IMR-90 (cell line): Measurements from ENCODE around the gene DLAT. TPM values are rescaled to one million over a fixed set of nuclear protein-coding genes. Genes with fewer than 3 reads are reported as not detected.
A peak's percentile ranks its signal among the peaks of the same experiment; 100 is the strongest.

ENCODE experiments used
- ATAC-seq: fragments of 200-7000 bp; cut with Tn5 transposase; 2 replicates; pipeline ENCODE4 v1.9.1; 2020; ENCODE audit warnings: low read depth, mild to moderate bottlenecking, moderate library complexity
- BruUV-seq: library from RNA; stranded (reverse); fragments of 400-500 nt; replicated peaks from 2 replicates; lab custom pipeline; 2021; lab: Mats Ljungman, UMichigan
- CTCF ChIA-PET: fragments of 300-600 bp; formaldehyde crosslinking; extraction: SDS; loops from one replicate; lab custom pipeline; 2021; ENCODE audit warnings: antibody characterized with exemption; lab: Yijun Ruan, JAX
- POLR2A ChIA-PET: fragments of 300-600 bp; sonication (Branson Sonifier 250); formaldehyde crosslinking; loops from one replicate; lab custom pipeline; 2022; ENCODE audit warnings: antibody characterized with exemption; ENCODE audit not compliant: unreplicated experiment; lab: Charles Lee
- DNase-seq: peaks from one replicate; pipeline ENCODE4 v3.0.0; 2013
- H2AFZ ChIP-seq: replicated peaks from 2 replicates; pipeline ENCODE3; 2013; ENCODE audit warnings: low read length, mild to moderate bottlenecking; ENCODE audit not compliant: poor library complexity
- H2AK5ac ChIP-seq: 2 replicates; pipeline ENCODE4 v1.6.1; 2013; ENCODE audit warnings: low read depth, low read length, inconsistent platforms
- H2AK9ac ChIP-seq: replicated peaks from 2 replicates; pipeline ENCODE3; 2013; ENCODE audit warnings: mild to moderate bottlenecking, low read depth, low read length, moderate library complexity; ENCODE audit not compliant: poor library complexity
- H2BK120ac ChIP-seq: 2 replicates; pipeline ENCODE4 v1.6.1; 2013; ENCODE audit warnings: low read depth, low read length, inconsistent platforms
- H2BK15ac ChIP-seq: 3 replicates; pipeline ENCODE4 v1.6.1; 2013; ENCODE audit warnings: low read depth, low read length, inconsistent platforms
- H2BK20ac ChIP-seq: 2 replicates; pipeline ENCODE4 v1.6.1; 2013; ENCODE audit warnings: low read depth, mild to moderate bottlenecking, inconsistent platforms, low read length, moderate library complexity
- H2BK5ac ChIP-seq: 2 replicates; pipeline ENCODE4 v1.6.1; 2013; ENCODE audit warnings: mild to moderate bottlenecking, low read depth, low read length, inconsistent platforms; ENCODE audit not compliant: poor library complexity, severe bottlenecking
- H3K14ac ChIP-seq: replicated peaks from 2 replicates; pipeline ENCODE4 v1.6.1; 2013; ENCODE audit warnings: low read depth, low read length, inconsistent platforms
- H3K18ac ChIP-seq: 2 replicates; pipeline ENCODE4 v1.6.1; 2013; ENCODE audit warnings: low read depth, low read length, control low read depth
- H3K23ac ChIP-seq: 2 replicates; pipeline ENCODE4 v1.6.1; 2013; ENCODE audit warnings: low read depth, low read length, inconsistent platforms
- H3K27ac ChIP-seq: 2 replicates; pipeline ENCODE4 v1.5.1; 2013; ENCODE audit warnings: mild to moderate bottlenecking, control low read depth, low read length; ENCODE audit not compliant: insufficient read depth
- H3K27me3 ChIP-seq: 2 replicates; pipeline ENCODE4 v1.6.1; 2013; ENCODE audit warnings: low read length; ENCODE audit not compliant: control insufficient read depth, insufficient read depth
- H3K36me3 ChIP-seq: 2 replicates; pipeline ENCODE4 v1.6.1; 2013; ENCODE audit warnings: low read length, mixed read lengths; ENCODE audit not compliant: control insufficient read depth, insufficient read depth
- H3K4ac ChIP-seq: 2 replicates; pipeline ENCODE4 v1.6.1; 2013; ENCODE audit warnings: low read depth, low read length, inconsistent platforms
- H3K4me1 ChIP-seq: 2 replicates; pipeline ENCODE4 v1.6.1; 2013; ENCODE audit warnings: low read length, mixed read lengths; ENCODE audit not compliant: control insufficient read depth, insufficient read depth
- H3K4me2 ChIP-seq: 2 replicates; pipeline ENCODE4 v1.6.1; 2013; ENCODE audit warnings: low read depth, mild to moderate bottlenecking, control low read depth, low read length, moderate library complexity
- H3K4me3 ChIP-seq: 2 replicates; pipeline ENCODE4 v1.5.1; 2013; ENCODE audit warnings: low read depth, mild to moderate bottlenecking, control low read depth, low read length, moderate library complexity; ENCODE audit not compliant: insufficient read depth
- H3K56ac ChIP-seq: 2 replicates; pipeline ENCODE4 v1.6.1; 2013; ENCODE audit warnings: low read length, inconsistent platforms; ENCODE audit not compliant: insufficient read depth; ENCODE audit errors: extremely low read depth
- H3K79me1 ChIP-seq, 2 experiments: 2 replicates each; pipeline ENCODE4 v1.6.1; 2013; ENCODE audit warnings: low read length in 2 of 2, inconsistent platforms in 1 of 2, low read depth in 1 of 2
- H3K9ac ChIP-seq: 2 replicates; pipeline ENCODE4 v1.6.1; 2013; ENCODE audit warnings: low read depth, low read length, control low read depth
- H3K9me1 ChIP-seq: 2 replicates; pipeline ENCODE4 v1.6.1; 2013; ENCODE audit warnings: low read length, inconsistent platforms; ENCODE audit not compliant: insufficient read depth
- H3K9me3 ChIP-seq: 2 replicates; pipeline ENCODE4 v1.6.1; 2013; ENCODE audit warnings: low read length; ENCODE audit not compliant: control insufficient read depth, insufficient read depth
- H4K20me1 ChIP-seq: 2 replicates; pipeline ENCODE4 v1.6.1; 2013; ENCODE audit warnings: low read length, inconsistent platforms; ENCODE audit not compliant: insufficient read depth
- H4K5ac ChIP-seq: 2 replicates; pipeline ENCODE4 v1.6.1; 2013; ENCODE audit warnings: mild to moderate bottlenecking, low read depth, low read length, control low read depth
- H4K8ac ChIP-seq, 2 experiments: 2 replicates each; pipeline ENCODE4 v1.6.1; 2013; ENCODE audit warnings: low read depth in 2 of 2, low read length in 2 of 2, control low read depth in 1 of 2, inconsistent platforms in 1 of 2
- H4K91ac ChIP-seq: 2 replicates; pipeline ENCODE4 v1.6.1; 2013; ENCODE audit warnings: low read depth, low read length, inconsistent platforms; ENCODE audit not compliant: insufficient read depth
- BHLHE40 ChIP-seq: fragments of 150-350 bp; IDR thresholded peaks from 2 replicates; pipeline ENCODE4 v1.6.1; 2016; ENCODE audit warnings: mild to moderate bottlenecking, low read depth, low read length
- FOS ChIP-seq: fragments of 150-350 bp; IDR thresholded peaks from 2 replicates; pipeline ENCODE4 v1.6.1; 2016; ENCODE audit warnings: low read depth, low read length
- MAFK ChIP-seq: IDR thresholded peaks from 2 replicates; pipeline ENCODE4 v1.6.1; 2012; ENCODE audit warnings: low read depth, low read length, improper control_type of control experiment
- POLR2A ChIP-seq: IDR thresholded peaks from 2 replicates; pipeline ENCODE4 v1.6.1; 2012; ENCODE audit warnings: mild to moderate bottlenecking, low read depth, low read length
- RCOR1 ChIP-seq: IDR thresholded peaks from 2 replicates; pipeline ENCODE4 v1.6.1; 2012; ENCODE audit warnings: mild to moderate bottlenecking, low read length, improper control_type of control experiment; ENCODE audit not compliant: insufficient replicate concordance
- SMC3 ChIP-seq: fragments of 150-350 bp; IDR thresholded peaks from 2 replicates; pipeline ENCODE4 v1.6.1; 2016; ENCODE audit warnings: low read depth, mild to moderate bottlenecking, antibody characterized with exemption, low read length, moderate library complexity
- dilution Hi-C: fragments of 300-500 bp; cut with HindIII; formaldehyde crosslinking; loops from one replicate; pipeline ENCODE4 v1.14.3; 2018; ENCODE audit warnings: low sequenced_read_pairs; ENCODE audit not compliant: unreplicated experiment
- in situ Hi-C: fragments of 300-500 bp; cut with MboI; formaldehyde crosslinking; loops from 3 replicates; pipeline ENCODE4 v1.14.3; 2019; ENCODE audit warnings: low sequenced_read_pairs, inconsistent platforms, mixed read lengths
- intact Hi-C: fragments of 100-400 bp; cut with micrococcal nuclease; formaldehyde crosslinking; loops from 2 replicates; pipeline ENCODE4 v1.10.0; 2022
- polyA plus RNA-seq, 3 experiments: library from polyadenylated mRNA; depleted of rRNA; stranded (reverse); fragments of >200 nt; gene quantifications; 2 replicates each; pipeline ENCODE4 v1.2.3, GENCODE V29; 2012; ENCODE audit warnings: low replicate concordance in 1 of 3
- total RNA-seq: library from RNA; depleted of rRNA; stranded (reverse); fragments of >200 nt; gene quantifications from 2 replicates; pipeline ENCODE4 v1.2.3, GENCODE V29; 2012
- TF ChIP-seq, protein P1 (sequence below): fragments of 150-350 bp; IDR thresholded peaks from 2 replicates; pipeline ENCODE4 v1.6.1; 2017; ENCODE audit warnings: mild to moderate bottlenecking, antibody characterized with exemption, low read length, low read depth
- TF ChIP-seq, protein P2 (sequence below): fragments of 150-350 bp; IDR thresholded peaks from 2 replicates; pipeline ENCODE4 v1.6.1; 2016; ENCODE audit warnings: low read depth, mild to moderate bottlenecking, low read length, moderate library complexity, borderline replicate concordance

The DLAT gene
- total and polyA plus RNA-seq, 2 of the 4 experiments (the other 2 are of a cell fraction) = 15.5 to 27.2 TPM

GRCh38 chr11:112096194-112096593, 71.0 kb downstream of the DLAT start:
- H3K14ac ChIP-seq = no peak overlapping the region
- 0 out of 2 replicates have a peak overlapping the region, but pooled peaks have one; percentile 12 for H2BK20ac ChIP-seq
- peak overlapping the region; percentile 29; the same call in 1 of the 2 replicates for H3K56ac ChIP-seq
- H3K27ac ChIP-seq = peak overlapping the region; percentile 38; the same call in 1 of the 2 replicates
- peak overlapping the region; percentile 94 for H2BK5ac ChIP-seq
- H3K27me3 ChIP-seq = no peaks in the 10 kb centered on the region
- no peaks in the 10 kb centered on the region for H3K9me3 ChIP-seq
- peak overlapping the region; percentile 82; the same call in 1 of the 2 replicates for H2BK120ac ChIP-seq
- ATAC-seq (peak; percentile 83), DNase-seq (peak; percentile 81)
- no peak overlapping the region for H2AFZ ChIP-seq
- H4K8ac ChIP-seq = peak overlapping the region in 1 of 2 experiments; percentile 53; a peak in 2 of 4 replicates
- peak overlapping the region; percentile 98; the same call in 1 of the 2 replicates for H3K18ac ChIP-seq
- peak overlapping the region; percentile 57; the same call in 1 of the 2 replicates for H4K91ac ChIP-seq
- peaks cover 15% of the 10 kb centered on the region; the same call in 1 of the 2 replicates for H3K9me1 ChIP-seq
- H3K36me3 ChIP-seq = peaks cover 19% of the 10 kb centered on the region
- H2BK15ac ChIP-seq = 0 out of 3 replicates have a peak overlapping the region, but pooled peaks have one; percentile 43
- dilution Hi-C loops (no loop called here), intact Hi-C loops (no loop called here), in situ Hi-C loops (no loop called here)
- no peak overlapping the region for H2AK9ac ChIP-seq
- CTCF ChIA-PET = interaction anchor here (1.2 kb wide), 1 partner anchor 79 kb away, joined by 4 read pairs; the partner anchor contains the start of gene BCO2
- no peak overlapping the region for H3K4me3 ChIP-seq
- BruUV-seq = no TSS peak
- POLR2A ChIA-PET = no interaction called here
- H3K79me1 ChIP-seq = peaks cover 22 to 33% of the 10 kb centered on the region in 2 experiments; a peak in 3 of 4 replicates
- H2AK5ac ChIP-seq = no peak overlapping the region
- TF ChIP-seq, protein P1, sequence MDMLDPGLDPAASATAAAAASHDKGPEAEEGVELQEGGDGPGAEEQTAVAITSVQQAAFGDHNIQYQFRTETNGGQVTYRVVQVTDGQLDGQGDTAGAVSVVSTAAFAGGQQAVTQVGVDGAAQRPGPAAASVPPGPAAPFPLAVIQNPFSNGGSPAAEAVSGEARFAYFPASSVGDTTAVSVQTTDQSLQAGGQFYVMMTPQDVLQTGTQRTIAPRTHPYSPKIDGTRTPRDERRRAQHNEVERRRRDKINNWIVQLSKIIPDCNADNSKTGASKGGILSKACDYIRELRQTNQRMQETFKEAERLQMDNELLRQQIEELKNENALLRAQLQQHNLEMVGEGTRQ = no peak
- TF ChIP-seq, protein P2, sequence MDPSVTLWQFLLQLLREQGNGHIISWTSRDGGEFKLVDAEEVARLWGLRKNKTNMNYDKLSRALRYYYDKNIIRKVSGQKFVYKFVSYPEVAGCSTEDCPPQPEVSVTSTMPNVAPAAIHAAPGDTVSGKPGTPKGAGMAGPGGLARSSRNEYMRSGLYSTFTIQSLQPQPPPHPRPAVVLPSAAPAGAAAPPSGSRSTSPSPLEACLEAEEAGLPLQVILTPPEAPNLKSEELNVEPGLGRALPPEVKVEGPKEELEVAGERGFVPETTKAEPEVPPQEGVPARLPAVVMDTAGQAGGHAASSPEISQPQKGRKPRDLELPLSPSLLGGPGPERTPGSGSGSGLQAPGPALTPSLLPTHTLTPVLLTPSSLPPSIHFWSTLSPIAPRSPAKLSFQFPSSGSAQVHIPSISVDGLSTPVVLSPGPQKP = no peak
- no peak for TF ChIP-seq SMC3
- TF ChIP-seq POLR2A = no peak
- TF ChIP-seq MAFK = no peak
- no peak for TF ChIP-seq RCOR1
- TF ChIP-seq FOS = peak; percentile 41; the same call in 1 of the 2 replicates
- 0 out of 2 replicates have a peak, but pooled peaks have one; percentile 21 for TF ChIP-seq BHLHE40
- no peak overlapping the region for H3K23ac ChIP-seq
- H3K4me1 ChIP-seq = peaks cover 21% of the 10 kb centered on the region
- H4K20me1 ChIP-seq = no peaks in the 10 kb centered on the region
- H4K5ac ChIP-seq = peak overlapping the region; percentile 6; the same call in 1 of the 2 replicates
- H3K4ac ChIP-seq = peak overlapping the region; percentile 90; the same call in 1 of the 2 replicates
- H3K4me2 ChIP-seq = peak overlapping the region; percentile 7; the same call in 1 of the 2 replicates
- no peak overlapping the region for H3K9ac ChIP-seq
